Hepatocyte (in vitro differentiated cells): ENCODE data around the gene AOX1. TPM values are rescaled to one million over a fixed set of nuclear protein-coding genes. Genes with fewer than 3 reads are reported as not detected.

Source experiments
- DNase-seq: peaks from one replicate; pipeline ENCODE4 v3.0.0-alpha.2; 2016; ENCODE audit warnings: low spot score
- H2AFZ ChIP-seq: fragments of 200-600 bp; sonication (generic); 2 replicates; pipeline ENCODE4 v1.6.0; 2016; ENCODE audit warnings: antibody characterized with exemption, mild to moderate bottlenecking
- H3K27ac ChIP-seq: fragments of 200-600 bp; sonication (generic); 2 replicates; pipeline ENCODE4 v1.5.1; 2016; ENCODE audit warnings: mild to moderate bottlenecking
- H3K27me3 ChIP-seq: fragments of 200-600 bp; sonication (generic); 2 replicates; pipeline ENCODE4 v1.6.1; 2016
- H3K36me3 ChIP-seq: fragments of 200-600 bp; sonication (generic); replicated peaks from 2 replicates; pipeline ENCODE4 v1.5.1; 2016; ENCODE audit warnings: low read depth; ENCODE audit not compliant: insufficient read depth
- H3K4me1 ChIP-seq: fragments of 200-600 bp; sonication (generic); 2 replicates; pipeline ENCODE4 v1.5.1; 2016; ENCODE audit warnings: mild to moderate bottlenecking, moderate library complexity; ENCODE audit not compliant: insufficient read depth
- H3K4me2 ChIP-seq: fragments of 200-600 bp; sonication (generic); 2 replicates; pipeline ENCODE4 v1.6.0; 2016
- H3K4me3 ChIP-seq: fragments of 200-600 bp; sonication (generic); 2 replicates; pipeline ENCODE4 v1.5.1; 2016; ENCODE audit warnings: mild to moderate bottlenecking
- H3K79me2 ChIP-seq: fragments of 200-600 bp; sonication (generic); 2 replicates; pipeline ENCODE4 v1.6.0; 2017; ENCODE audit warnings: mild to moderate bottlenecking
- H3K9me2 ChIP-seq: fragments of 200-600 bp; sonication (generic); replicated peaks from 2 replicates; pipeline ENCODE4 v1.6.0; 2017; ENCODE audit warnings: mild to moderate bottlenecking; ENCODE audit not compliant: insufficient read depth
- H3K9me3 ChIP-seq: fragments of 200-600 bp; sonication (generic); 2 replicates; pipeline ENCODE4 v1.5.1; 2016; ENCODE audit warnings: low read depth, mild to moderate bottlenecking
- H4K20me1 ChIP-seq: fragments of 200-600 bp; sonication (generic); 2 replicates; pipeline ENCODE4 v1.6.0; 2016; ENCODE audit warnings: mild to moderate bottlenecking; ENCODE audit not compliant: insufficient read depth, poor library complexity, severe bottlenecking
- EZH2 ChIP-seq: fragments of 200-600 bp; sonication (generic); IDR thresholded peaks from 2 replicates; pipeline ENCODE4 v1.6.1; 2016; ENCODE audit warnings: antibody characterized with exemption, mild to moderate bottlenecking, borderline replicate concordance
- EZH2phosphoT487 ChIP-seq: fragments of 200-600 bp; sonication (generic); IDR thresholded peaks from one replicate; pipeline ENCODE4 v1.6.1; 2018; ENCODE audit warnings: antibody characterized with exemption, mild to moderate bottlenecking, low read depth, moderate library complexity; ENCODE audit not compliant: unreplicated experiment, severe bottlenecking
- WGBS: methylation state at CpG from one replicate; pipeline ENCODE4 v1.1.6; 2016; ENCODE audit warnings: low lambda C conversion rate; ENCODE audit errors: missing lambda C conversion rate; 5-methylcytosine and 5-hydroxymethylcytosine counted together
- polyA plus RNA-seq: library from polyadenylated mRNA; unstranded; fragments of >200 nt; fragmentation: Nextera tagmentation; extraction: Ambion mirVana; gene quantifications from 2 replicates; pipeline ENCODE4 v1.2.1, GENCODE V29; 2016
- total RNA-seq: library from RNA; depleted of rRNA; stranded (reverse); fragments of >200 nt; gene quantifications from 2 replicates; pipeline ENCODE4 v1.2.3, GENCODE V29; 2014
- TF ChIP-seq, protein P1 (sequence below): fragments of 200-600 bp; sonication (generic); IDR thresholded peaks from 2 replicates; pipeline ENCODE4 v1.5.1; 2016; ENCODE audit warnings: antibody characterized with exemption, mild to moderate bottlenecking; ENCODE audit not compliant: poor library complexity

AOX1 gene
- total and polyA plus RNA-seq, 2 experiments from 2014 or later: 4.7 to 7.4 TPM

DNA sequence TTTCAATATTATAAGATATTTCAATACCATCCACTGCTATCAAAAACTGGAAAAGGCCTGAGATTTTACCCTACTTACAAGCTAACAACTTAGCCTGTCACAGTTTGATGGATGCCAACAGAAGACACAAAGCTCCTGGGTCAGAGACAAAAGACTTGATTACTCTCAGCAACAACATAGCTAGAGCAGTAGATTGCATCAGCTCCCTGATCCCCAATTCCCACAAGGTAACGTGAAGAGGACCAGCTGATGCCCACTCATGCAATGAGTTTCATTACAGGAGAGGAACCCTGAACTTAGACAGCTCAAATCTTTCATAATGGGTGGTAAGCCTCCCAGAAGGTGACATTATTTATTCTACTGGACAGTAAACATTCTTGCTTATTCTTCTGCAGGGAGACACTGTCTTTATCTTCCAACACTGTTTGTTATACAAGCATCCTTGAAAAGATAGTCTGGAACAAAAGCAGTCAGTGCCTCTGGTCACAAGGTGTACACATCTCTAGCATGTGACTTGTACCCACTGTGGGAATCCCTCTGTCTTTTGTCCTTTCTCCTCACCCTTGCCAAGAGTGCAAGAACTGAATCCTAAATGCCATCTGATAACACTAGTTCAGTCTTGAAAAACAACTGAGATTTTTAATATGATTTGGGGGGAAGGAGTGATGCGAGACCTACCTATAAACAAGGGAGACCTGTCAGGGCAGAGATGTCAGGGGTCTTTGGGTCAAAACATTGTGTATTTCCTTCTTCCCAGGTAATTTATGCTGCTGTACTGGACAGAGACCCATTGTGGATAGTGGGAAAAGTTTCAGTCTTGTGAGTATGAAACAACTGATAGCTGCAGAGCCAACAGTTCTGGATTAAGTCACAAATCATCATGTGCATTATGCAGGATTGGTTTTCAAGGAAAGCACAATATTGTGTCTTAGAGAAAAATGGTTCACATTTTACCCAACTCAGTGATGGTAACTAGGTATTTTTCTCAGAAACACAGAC lies 102.4 kb downstream of the AOX1 start:
- no peaks in the 10 kb centered on the region for H3K79me2 ChIP-seq
- no peaks in the 10 kb centered on the region for H3K27me3 ChIP-seq
- no peaks in the 10 kb centered on the region for H3K9me2 ChIP-seq
- H3K4me2 ChIP-seq: no peak overlapping the region
- no peak overlapping the region for H2AFZ ChIP-seq
- H4K20me1 ChIP-seq: no peaks in the 10 kb centered on the region
- TF ChIP-seq EZH2phosphoT487 (no peak), EZH2 (no peak)
- TF ChIP-seq, protein P1, sequence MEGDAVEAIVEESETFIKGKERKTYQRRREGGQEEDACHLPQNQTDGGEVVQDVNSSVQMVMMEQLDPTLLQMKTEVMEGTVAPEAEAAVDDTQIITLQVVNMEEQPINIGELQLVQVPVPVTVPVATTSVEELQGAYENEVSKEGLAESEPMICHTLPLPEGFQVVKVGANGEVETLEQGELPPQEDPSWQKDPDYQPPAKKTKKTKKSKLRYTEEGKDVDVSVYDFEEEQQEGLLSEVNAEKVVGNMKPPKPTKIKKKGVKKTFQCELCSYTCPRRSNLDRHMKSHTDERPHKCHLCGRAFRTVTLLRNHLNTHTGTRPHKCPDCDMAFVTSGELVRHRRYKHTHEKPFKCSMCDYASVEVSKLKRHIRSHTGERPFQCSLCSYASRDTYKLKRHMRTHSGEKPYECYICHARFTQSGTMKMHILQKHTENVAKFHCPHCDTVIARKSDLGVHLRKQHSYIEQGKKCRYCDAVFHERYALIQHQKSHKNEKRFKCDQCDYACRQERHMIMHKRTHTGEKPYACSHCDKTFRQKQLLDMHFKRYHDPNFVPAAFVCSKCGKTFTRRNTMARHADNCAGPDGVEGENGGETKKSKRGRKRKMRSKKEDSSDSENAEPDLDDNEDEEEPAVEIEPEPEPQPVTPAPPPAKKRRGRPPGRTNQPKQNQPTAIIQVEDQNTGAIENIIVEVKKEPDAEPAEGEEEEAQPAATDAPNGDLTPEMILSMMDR: no peak
- no peak for DNase-seq
- no peaks in the 10 kb centered on the region for H3K36me3 ChIP-seq
- H3K4me3 ChIP-seq: no peak overlapping the region
- no peaks in the 10 kb centered on the region for H3K4me1 ChIP-seq
- H3K9me3 ChIP-seq: no peaks in the 10 kb centered on the region
- H3K27ac ChIP-seq: no peak overlapping the region
- WGBS: 64% methylated on average over 2 of the region's 2 CpGs

DNA sequence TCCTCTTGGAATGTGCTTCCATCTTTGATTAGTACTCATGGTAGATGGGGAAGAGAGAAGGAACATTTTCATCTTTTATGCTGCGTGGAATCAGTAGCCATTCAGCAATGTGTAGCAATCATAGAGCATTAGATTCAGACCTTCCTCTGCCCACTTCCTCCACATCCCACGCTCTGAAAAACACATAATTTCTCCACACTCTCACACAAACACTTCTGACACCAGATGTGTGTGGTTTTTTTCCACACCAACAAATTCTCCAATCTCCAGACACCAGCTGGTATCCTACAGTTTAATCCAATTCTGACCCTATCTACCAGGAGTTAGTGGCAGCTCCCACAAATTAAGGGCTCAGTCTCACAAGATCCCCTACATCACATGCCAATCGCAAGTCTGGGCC lies 103.3 kb downstream of the AOX1 start:
- Histone ChIP-seq H3K4me2 (no peak overlapping the region), H3K27me3 (no peaks in the 10 kb centered on the region), H4K20me1 (no peaks in the 10 kb centered on the region), H3K4me3 (no peak overlapping the region), H3K36me3 (no peaks in the 10 kb centered on the region), H2AFZ (no peak overlapping the region), H3K9me2 (no peaks in the 10 kb centered on the region), H3K79me2 (no peaks in the 10 kb centered on the region), H3K27ac (no peak overlapping the region), H3K9me3 (no peaks in the 10 kb centered on the region), H3K4me1 (no peaks in the 10 kb centered on the region)
- TF ChIP-seq, protein P1: no peak
- TF ChIP-seq EZH2phosphoT487: no peak
- TF ChIP-seq EZH2: no peak
- no peak for DNase-seq
- 87% methylated on average over 3 of the region's 3 CpGs for WGBS

DNA sequence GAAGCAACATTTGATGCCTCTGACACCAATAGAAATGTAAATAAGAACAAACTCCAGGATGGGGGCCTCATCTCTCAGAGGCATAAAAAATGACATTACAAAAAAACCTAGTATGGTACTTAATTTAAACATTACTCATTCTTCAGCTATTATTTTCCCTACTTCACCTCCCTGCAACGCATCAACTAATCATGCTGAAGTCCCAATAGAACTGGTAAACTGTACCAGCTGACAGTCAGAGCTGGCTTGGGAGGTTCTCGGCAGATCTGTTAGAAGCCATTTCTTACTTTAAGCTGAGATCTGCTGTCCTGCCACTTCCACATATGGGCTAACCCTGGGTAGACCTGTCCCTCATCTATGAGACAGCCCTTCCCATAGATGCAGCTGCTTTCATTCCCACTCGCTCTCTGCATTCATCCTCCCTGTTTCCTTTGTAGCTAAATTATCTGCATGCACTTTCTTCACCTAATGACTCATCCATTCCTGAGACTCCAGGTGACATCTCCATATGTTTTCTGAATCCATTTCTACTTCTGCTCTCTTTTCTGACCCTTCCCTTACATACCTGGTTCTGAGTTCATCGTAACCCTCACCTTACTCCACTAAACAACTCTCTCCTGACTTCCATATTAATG lies 108.1 kb downstream of the AOX1 start:
- no peaks in the 10 kb centered on the region for H3K36me3 ChIP-seq
- TF ChIP-seq, protein P1: no peak
- no peak for TF ChIP-seq EZH2
- TF ChIP-seq EZH2phosphoT487: no peak
- 89% methylated on average over 4 of the region's 4 CpGs for WGBS
- H3K27me3 ChIP-seq: no peaks in the 10 kb centered on the region
- H3K4me2 ChIP-seq: no peak overlapping the region
- H3K27ac ChIP-seq: peak overlapping the region; percentile 6
- H3K4me3 ChIP-seq: no peak overlapping the region
- no peaks in the 10 kb centered on the region for H3K4me1 ChIP-seq
- H3K79me2 ChIP-seq: no peaks in the 10 kb centered on the region
- H4K20me1 ChIP-seq: no peaks in the 10 kb centered on the region
- no peaks in the 10 kb centered on the region for H3K9me2 ChIP-seq
- no peaks in the 10 kb centered on the region for H3K9me3 ChIP-seq
- peak; percentile 24 for DNase-seq
- H2AFZ ChIP-seq: no peak overlapping the region
